Measurements from ENCODE around the gene FNDC10.
"Not testable (repeated sequence)": the region's sequence is repeated elsewhere in the genome, so short reads cannot be mapped to it uniquely, and the experiment has no call there.

Gene FNDC10

GRCh38 chr1:1600861-1601563 is 1.1 kb upstream of the FNDC10 start:
- TF ChIP-seq, protein P1, sequence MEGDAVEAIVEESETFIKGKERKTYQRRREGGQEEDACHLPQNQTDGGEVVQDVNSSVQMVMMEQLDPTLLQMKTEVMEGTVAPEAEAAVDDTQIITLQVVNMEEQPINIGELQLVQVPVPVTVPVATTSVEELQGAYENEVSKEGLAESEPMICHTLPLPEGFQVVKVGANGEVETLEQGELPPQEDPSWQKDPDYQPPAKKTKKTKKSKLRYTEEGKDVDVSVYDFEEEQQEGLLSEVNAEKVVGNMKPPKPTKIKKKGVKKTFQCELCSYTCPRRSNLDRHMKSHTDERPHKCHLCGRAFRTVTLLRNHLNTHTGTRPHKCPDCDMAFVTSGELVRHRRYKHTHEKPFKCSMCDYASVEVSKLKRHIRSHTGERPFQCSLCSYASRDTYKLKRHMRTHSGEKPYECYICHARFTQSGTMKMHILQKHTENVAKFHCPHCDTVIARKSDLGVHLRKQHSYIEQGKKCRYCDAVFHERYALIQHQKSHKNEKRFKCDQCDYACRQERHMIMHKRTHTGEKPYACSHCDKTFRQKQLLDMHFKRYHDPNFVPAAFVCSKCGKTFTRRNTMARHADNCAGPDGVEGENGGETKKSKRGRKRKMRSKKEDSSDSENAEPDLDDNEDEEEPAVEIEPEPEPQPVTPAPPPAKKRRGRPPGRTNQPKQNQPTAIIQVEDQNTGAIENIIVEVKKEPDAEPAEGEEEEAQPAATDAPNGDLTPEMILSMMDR (IDR thresholded peaks at IDR 0.05; ENCODE audit: low read depth, low read length), result no peak
- no peak overlapping the region for H3K4me3 ChIP-seq (ENCODE audit: low read depth, low read length)

DNA sequence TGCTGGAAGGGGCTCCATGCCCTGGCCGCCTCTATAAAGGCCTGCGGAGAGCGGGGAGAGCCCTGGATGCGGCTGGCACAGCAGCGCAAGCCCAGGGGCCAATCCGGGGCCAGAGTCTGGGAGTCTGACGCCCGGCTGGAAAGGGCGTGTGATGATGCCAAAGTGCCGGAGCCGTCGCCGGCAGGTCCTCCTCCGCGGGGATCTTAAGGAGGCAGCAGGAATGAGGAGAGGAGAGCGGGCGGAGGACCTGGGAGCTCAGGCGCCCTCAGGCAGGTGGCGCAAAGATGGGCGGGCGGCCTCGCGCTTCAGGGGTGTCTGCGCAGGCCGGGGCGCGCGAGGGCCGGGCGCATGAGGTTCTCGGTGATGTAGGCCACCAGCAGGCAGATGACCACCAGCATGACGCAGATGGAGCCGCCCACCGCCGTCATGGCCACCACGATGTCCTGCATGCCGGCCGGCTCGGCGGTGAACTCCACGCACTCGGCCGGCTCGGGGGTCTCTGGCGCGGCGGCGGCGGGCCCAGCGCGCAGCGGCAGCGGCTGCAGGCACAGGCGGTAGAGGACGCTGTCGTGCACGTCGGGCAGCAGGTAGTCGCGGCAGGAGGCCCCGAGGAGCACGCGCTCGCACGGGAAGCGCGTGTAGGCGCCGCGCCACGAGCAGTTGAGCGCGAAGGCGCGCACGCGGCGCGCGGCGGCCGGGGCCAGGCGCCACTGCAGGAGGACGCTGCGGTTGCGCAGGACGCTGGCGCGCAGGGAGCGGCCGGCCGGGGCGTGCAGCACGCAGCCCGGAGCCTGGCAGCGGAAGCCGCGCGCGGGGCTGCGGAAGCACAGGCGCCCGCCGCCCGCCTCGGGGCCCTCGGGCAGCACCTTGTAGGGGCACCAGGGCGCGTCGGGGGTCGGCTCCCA is 653 bp downstream of the FNDC10 start:
- peak overlapping the region; percentile 29; the same call in 1 of the 2 replicates for H3K4me3 ChIP-seq (ENCODE audit: low read depth, low read length)
- TF ChIP-seq, protein P1 (IDR thresholded peaks at IDR 0.05; ENCODE audit: low read depth, low read length), result no peak

DNA sequence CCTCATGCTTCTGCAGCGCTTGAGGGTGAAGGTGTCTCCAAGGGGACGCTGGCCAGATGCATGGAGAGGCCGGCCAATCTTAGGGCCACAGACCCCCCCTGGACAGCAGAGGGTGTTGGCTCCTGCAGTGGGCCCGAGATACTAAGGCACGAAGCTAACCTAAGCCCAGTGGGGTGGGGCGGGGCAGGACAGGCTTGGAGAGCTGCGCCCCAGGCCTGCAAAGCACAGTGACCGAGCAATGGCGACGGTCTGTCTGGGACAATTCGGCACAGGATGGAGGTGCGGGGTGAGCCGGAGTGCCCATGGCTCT is 1.3 kb downstream of the FNDC10 start:
- no peak overlapping the region for H3K4me3 ChIP-seq (ENCODE audit: low read depth, low read length)
- TF ChIP-seq, protein P1 (IDR thresholded peaks at IDR 0.05; ENCODE audit: low read depth, low read length), result no peak

DNA sequence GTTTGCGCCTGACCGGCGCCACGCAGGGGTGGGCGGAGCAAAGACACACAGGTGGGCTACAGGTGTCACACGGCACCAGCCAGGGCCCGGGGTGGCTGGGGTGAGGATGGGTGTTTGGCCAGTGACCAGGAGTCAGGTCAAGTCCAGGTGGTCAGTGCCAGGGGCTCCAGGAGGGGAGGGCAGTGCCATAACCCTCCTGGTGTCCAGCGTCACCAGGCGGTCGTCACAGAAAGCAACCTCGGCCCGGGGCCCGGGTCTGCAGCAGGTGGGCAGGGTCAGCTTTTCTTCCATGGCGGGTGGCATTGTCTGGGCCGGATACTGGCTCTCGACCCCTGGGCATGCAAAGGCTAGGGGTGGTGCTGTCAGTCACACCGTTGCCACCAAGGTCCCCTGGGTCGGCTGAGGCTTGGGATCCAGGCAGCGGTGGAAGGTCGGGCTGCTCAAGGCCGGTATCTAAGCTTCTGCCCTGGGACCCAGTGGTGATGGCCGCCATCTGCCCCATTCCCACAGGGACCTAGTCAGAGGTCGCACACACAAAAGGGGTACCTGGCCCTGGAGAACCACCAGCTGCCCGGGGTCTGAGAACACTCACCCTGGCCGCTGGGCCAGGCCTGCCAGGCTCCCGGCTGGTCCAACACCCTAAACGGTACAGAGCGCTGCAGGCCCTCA is 1.8 kb downstream of the FNDC10 start:
- no peak overlapping the region for H3K4me3 ChIP-seq (ENCODE audit: low read depth, low read length)
- TF ChIP-seq, protein P1 (IDR thresholded peaks at IDR 0.05; ENCODE audit: low read depth, low read length), result no peak

DNA sequence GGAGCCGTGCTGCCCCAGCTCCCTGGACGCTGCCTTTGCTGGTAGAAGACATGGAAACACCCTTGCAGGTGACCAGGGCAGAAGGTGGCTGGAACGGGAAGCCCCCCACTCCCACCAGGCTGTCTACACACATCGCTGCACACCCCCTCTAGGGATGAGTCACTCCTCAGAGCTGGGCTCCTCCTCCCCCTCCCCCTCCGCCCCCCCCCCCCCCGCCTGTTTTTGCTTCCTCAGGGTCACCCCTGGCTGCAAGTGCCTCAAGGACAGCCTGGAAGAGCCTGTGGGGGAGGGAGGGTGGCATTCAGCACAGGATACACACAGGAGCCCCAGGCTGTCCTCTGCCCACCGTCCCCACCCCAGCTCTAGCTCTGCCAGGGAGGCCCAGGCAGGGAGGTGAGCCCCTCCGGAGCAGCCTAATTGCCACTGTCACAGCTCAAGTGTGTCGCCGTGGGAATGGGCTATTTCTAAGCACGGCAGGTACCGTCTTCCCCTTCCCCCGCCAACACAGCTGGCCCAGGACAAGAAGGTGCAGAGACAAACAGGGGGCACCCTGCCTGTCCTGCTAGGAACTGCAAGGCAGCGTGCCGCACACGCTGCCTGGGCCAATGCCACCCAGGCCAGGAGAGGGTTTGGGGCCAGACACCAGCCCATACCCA is 2.5 kb downstream of the FNDC10 start:
- TF ChIP-seq, protein P1 (IDR thresholded peaks at IDR 0.05; ENCODE audit: low read depth, low read length), result 0 out of 2 replicates have a peak, but pooled peaks have one; percentile 18

DNA sequence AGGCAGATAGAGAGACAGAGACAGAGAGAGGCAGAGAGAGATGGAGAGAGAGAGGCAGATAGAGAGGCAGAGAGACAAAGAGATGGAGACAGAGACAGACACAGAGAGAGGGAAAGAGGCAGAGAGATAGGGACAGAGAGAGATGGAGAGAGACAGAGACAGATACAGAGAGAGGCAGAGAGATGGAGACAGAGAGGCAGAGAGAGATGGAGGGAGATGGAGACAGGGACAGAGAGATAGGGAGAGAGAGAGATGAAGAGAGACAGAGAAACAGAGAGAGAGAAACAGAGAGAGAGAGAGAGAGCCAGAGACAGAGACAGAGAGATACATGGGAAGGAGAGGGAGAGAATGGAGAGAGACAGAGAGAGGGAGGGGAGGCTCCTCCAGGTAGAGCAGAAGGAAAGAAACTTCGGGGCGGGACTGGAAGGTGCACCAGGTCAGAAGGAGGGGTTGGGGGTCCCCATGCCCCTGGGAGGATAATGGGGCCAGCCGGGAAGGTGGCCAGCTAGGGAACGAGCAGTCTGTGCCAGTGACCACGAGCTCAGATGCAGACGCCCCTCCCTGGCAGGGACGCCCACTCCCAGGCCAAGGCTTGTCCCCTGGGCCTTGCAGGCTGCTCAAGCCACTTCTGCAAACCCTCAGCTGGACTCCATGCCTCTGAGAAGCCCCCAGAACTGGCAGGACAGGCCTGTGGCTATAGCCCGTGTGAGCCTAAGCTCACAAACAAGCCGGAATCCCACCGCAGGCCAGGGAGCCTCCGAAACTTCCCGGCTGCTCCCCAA is 3.3 kb downstream of the FNDC10 start:
- no peak overlapping the region for H3K4me3 ChIP-seq (ENCODE audit: low read depth, low read length)
- TF ChIP-seq, protein P1 (IDR thresholded peaks at IDR 0.05; ENCODE audit: low read depth, low read length), result no peak

More for the DNA sequence above, 2.5 kb downstream of the FNDC10 start:
- no peak overlapping the region for H3K4me3 ChIP-seq (ENCODE audit: low read depth, low read length)

GRCh38 chr1:1595341-1595740 is 4.6 kb downstream of the FNDC10 start:
- not testable (repeated sequence) for H3K4me3 ChIP-seq (ENCODE audit: low read depth, low read length)

All from WI38 (cell line).